ENCODE measurements around the gene KDM2A. TPM values are rescaled to one million over a fixed set of nuclear protein-coding genes. Genes with fewer than 3 reads are reported as not detected.
"Not testable (repeated sequence)": the region's sequence is repeated elsewhere in the genome, so short reads cannot be mapped to it uniquely, and the experiment has no call there.

Gene KDM2A
- total RNA-seq, 6 experiments from 2014 or later, result 23.8 to 37.1 (median 33.4) TPM

- no peaks in the 10 kb centered on the region for H3K27me3 ChIP-seq
- H3K9me3 ChIP-seq, result no peaks in the 10 kb centered on the region
- no peak overlapping the region for H3K4me3 ChIP-seq
- ATAC-seq (no peak), DNase-seq (no peak)
- intact Hi-C loops (cut with DNase I), result no loop called here
- no peaks in the 10 kb centered on the region for H3K4me1 ChIP-seq
- H3K36me3 ChIP-seq, result peaks cover 0 to 7% (median 0%) of the 10 kb centered on the region in 4 donors
- H3K27ac ChIP-seq, result no peak overlapping the region
- 100% methylated on average over 1 of the region's 1 CpG for WGBS (ENCODE audit: insufficient coverage, low coverage, low lambda C conversion rate, missing lambda C conversion rate)
- no peak for TF ChIP-seq CTCF (IDR thresholded peaks at IDR 0.05)
- TF ChIP-seq POLR2A (IDR thresholded peaks at IDR 0.05), result no peak
Measured at GRCh38 chr11:67197606-67198005, 78.5 kb downstream of the KDM2A start.

GRCh38 chr11:67198781-67199180 lies 79.7 kb downstream of the KDM2A start:
- H3K27ac ChIP-seq; ATAC-seq; H3K36me3 ChIP-seq; H3K9me3 ChIP-seq; H3K27me3 ChIP-seq; intact Hi-C loops (cut with DNase I); H3K4me1 ChIP-seq; H3K4me3 ChIP-seq; DNase-seq: not testable (repeated sequence)
- WGBS (ENCODE audit: insufficient coverage, low coverage, low lambda C conversion rate, missing lambda C conversion rate), result 75% methylated on average over 1 of the region's 3 CpGs

- no peak overlapping the region for H3K4me3 ChIP-seq
- no peaks in the 10 kb centered on the region for H3K27me3 ChIP-seq
- intact Hi-C loops (cut with DNase I), result no loop called here
- no peak for TF ChIP-seq CTCF (IDR thresholded peaks at IDR 0.05)
- DNase-seq, result no peak
- ATAC-seq, result no peak
- no peaks in the 10 kb centered on the region for H3K4me1 ChIP-seq
- no peaks in the 10 kb centered on the region for H3K9me3 ChIP-seq
- peaks cover 0 to 7% (median 0%) of the 10 kb centered on the region in 4 donors for H3K36me3 ChIP-seq
- H3K27ac ChIP-seq, result no peak overlapping the region
Measured at GRCh38 chr11:67199751-67200150, 80.7 kb downstream of the KDM2A start.

- H3K9me3 ChIP-seq, result no peaks in the 10 kb centered on the region
- H3K4me3 ChIP-seq, result no peak overlapping the region
- 95% methylated on average over 3 of the region's 3 CpGs for WGBS (ENCODE audit: insufficient coverage, low coverage, low lambda C conversion rate, missing lambda C conversion rate)
- H3K4me1 ChIP-seq, result peaks cover 0 to 10% (median 5%) of the 10 kb centered on the region in 4 donors
- H3K27ac ChIP-seq, result no peak overlapping the region
- intact Hi-C loops (cut with DNase I), result no loop called here
- H3K36me3 ChIP-seq, result peaks cover 0 to 7% (median 0%) of the 10 kb centered on the region in 4 donors
- DNase-seq (no peak), ATAC-seq (no peak)
- H3K27me3 ChIP-seq, result no peaks in the 10 kb centered on the region
- TF ChIP-seq POLR2A (IDR thresholded peaks at IDR 0.05) (no peak), CTCF (IDR thresholded peaks at IDR 0.05) (no peak)
Measured at GRCh38 chr11:67202028-67202427, 83.0 kb downstream of the KDM2A start.

- TF ChIP-seq CTCF (IDR thresholded peaks at IDR 0.05) (no peak), POLR2A (IDR thresholded peaks at IDR 0.05) (no peak)
- H3K36me3 ChIP-seq, result peaks cover 0 to 18% (median 3%) of the 10 kb centered on the region in 4 donors
- H3K27me3 ChIP-seq, result no peaks in the 10 kb centered on the region
- peaks cover 0 to 10% (median 5%) of the 10 kb centered on the region in 4 donors for H3K4me1 ChIP-seq
- H3K27ac ChIP-seq, result no peak overlapping the region
- ATAC-seq, result no peak
- WGBS (ENCODE audit: insufficient coverage, low coverage, low lambda C conversion rate, missing lambda C conversion rate), result 84% methylated on average over 3 of the region's 3 CpGs
- H3K4me3 ChIP-seq, result no peak overlapping the region
- no peak for DNase-seq
- intact Hi-C loops (cut with DNase I), result no loop called here
- no peaks in the 10 kb centered on the region for H3K9me3 ChIP-seq
Measured at GRCh38 chr11:67204822-67205221, 85.8 kb downstream of the KDM2A start.

- intact Hi-C loops (cut with DNase I); ATAC-seq; H3K9me3 ChIP-seq; H3K4me3 ChIP-seq; H3K27ac ChIP-seq; DNase-seq; H3K27me3 ChIP-seq: not testable (repeated sequence)
- 97% methylated on average over 6 of the region's 6 CpGs for WGBS (ENCODE audit: insufficient coverage, low coverage, low lambda C conversion rate, missing lambda C conversion rate)
- peaks cover 0 to 19% (median 13%) of the 10 kb centered on the region in 4 donors for H3K36me3 ChIP-seq
- peaks cover 0 to 21% (median 5%) of the 10 kb centered on the region in 4 donors for H3K4me1 ChIP-seq
Measured at GRCh38 chr11:67209222-67209621, 90.2 kb downstream of the KDM2A start.
